ENCODE results near the gene SASH1. TPM values are rescaled to one million over a fixed set of nuclear protein-coding genes. Genes with fewer than 3 reads are reported as not detected.

The SASH1 gene
- total RNA-seq, 1 experiment from 2014 or later = 27.4 TPM

GRCh38 chr6:148545901-148546300 lies 203.3 kb downstream of the SASH1 start (continued):
- TF ChIP-seq FOXJ3 (CRISPR knock-in tag; IDR thresholded peaks at IDR 0.05; ENCODE audit: borderline replicate concordance) (no peak), ZNF232 (CRISPR knock-in tag; IDR thresholded peaks at IDR 0.05) (no peak), OVOL2 (CRISPR knock-in tag; IDR thresholded peaks at IDR 0.05; ENCODE audit: borderline replicate concordance) (no peak)

GRCh38 chr6:148547110-148547509 lies 204.5 kb downstream of the SASH1 start:
- Mint-ChIP-seq H3K4me3 (no peak overlapping the region), H3K27me3 (ENCODE audit: low read depth) (no peaks in the 10 kb centered on the region), H3K27ac (no peak overlapping the region), H3K9me3 (no peaks in the 10 kb centered on the region), H3K4me1 (peaks cover 12% of the 10 kb centered on the region), H3K36me3 (peaks cover 51% of the 10 kb centered on the region)
- CTCF ChIA-PET = no interaction called here
- TF ChIP-seq ZNF416 (CRISPR knock-in tag; IDR thresholded peaks at IDR 0.05) = no peak
- no peak for TF ChIP-seq PRRX2 (CRISPR knock-in tag; IDR thresholded peaks at IDR 0.05)
- no peak for TF ChIP-seq ZNF423 (CRISPR knock-in tag; IDR thresholded peaks at IDR 0.05)
- no peak for TF ChIP-seq ZNF671 (CRISPR knock-in tag; IDR thresholded peaks at IDR 0.05)
- TF ChIP-seq SMAD3 (CRISPR knock-in tag; IDR thresholded peaks at IDR 0.05; ENCODE audit: borderline replicate concordance) = no peak
- TF ChIP-seq, protein P1, sequence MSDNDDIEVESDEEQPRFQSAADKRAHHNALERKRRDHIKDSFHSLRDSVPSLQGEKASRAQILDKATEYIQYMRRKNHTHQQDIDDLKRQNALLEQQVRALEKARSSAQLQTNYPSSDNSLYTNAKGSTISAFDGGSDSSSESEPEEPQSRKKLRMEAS (CRISPR knock-in tag; IDR thresholded peaks at IDR 0.05) = no peak
- no peak for TF ChIP-seq ZNF219 (CRISPR knock-in tag; IDR thresholded peaks at IDR 0.05; ENCODE audit: borderline replicate concordance)
- no peak for TF ChIP-seq NR3C1 (CRISPR knock-in tag; conservative IDR thresholded peaks at IDR 0.05; ENCODE audit: low read depth)
- no peak for TF ChIP-seq KAT7 (CRISPR knock-in tag; IDR thresholded peaks at IDR 0.05; ENCODE audit: borderline replicate concordance)
- no peak for TF ChIP-seq ZNF425 (CRISPR knock-in tag; conservative IDR thresholded peaks at IDR 0.05)
- no peak for TF ChIP-seq TCF7 (CRISPR knock-in tag; IDR thresholded peaks at IDR 0.05; ENCODE audit: low read depth)
- no peak for TF ChIP-seq JAZF1 (CRISPR knock-in tag; IDR thresholded peaks at IDR 0.05)
- no peak for TF ChIP-seq ESRRA (CRISPR knock-in tag; IDR thresholded peaks at IDR 0.05; ENCODE audit: borderline replicate concordance)
- TF ChIP-seq, protein P2, sequence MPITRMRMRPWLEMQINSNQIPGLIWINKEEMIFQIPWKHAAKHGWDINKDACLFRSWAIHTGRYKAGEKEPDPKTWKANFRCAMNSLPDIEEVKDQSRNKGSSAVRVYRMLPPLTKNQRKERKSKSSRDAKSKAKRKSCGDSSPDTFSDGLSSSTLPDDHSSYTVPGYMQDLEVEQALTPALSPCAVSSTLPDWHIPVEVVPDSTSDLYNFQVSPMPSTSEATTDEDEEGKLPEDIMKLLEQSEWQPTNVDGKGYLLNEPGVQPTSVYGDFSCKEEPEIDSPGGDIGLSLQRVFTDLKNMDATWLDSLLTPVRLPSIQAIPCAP (CRISPR knock-in tag; IDR thresholded peaks at IDR 0.05) = no peak
- TF ChIP-seq MXD4 (CRISPR knock-in tag; IDR thresholded peaks at IDR 0.05; ENCODE audit: borderline replicate concordance) = no peak
- TF ChIP-seq MYBL2 (CRISPR knock-in tag; IDR thresholded peaks at IDR 0.05) = no peak
- no peak for ATAC-seq
- POLR2A ChIA-PET = no interaction called here
- no peak for DNase-seq (ENCODE audit: low spot score)

GRCh38 chr6:148548065-148548748 lies 205.6 kb downstream of the SASH1 start:
- no peak for DNase-seq (ENCODE audit: low spot score)
- no peak overlapping the region for H3K27ac Mint-ChIP-seq
- ATAC-seq = no peak
- H3K27me3 Mint-ChIP-seq (ENCODE audit: low read depth) = no peaks in the 10 kb centered on the region
- CTCF ChIA-PET = no interaction called here
- H3K36me3 Mint-ChIP-seq = peaks cover 50% of the 10 kb centered on the region
- POLR2A ChIA-PET = no interaction called here
- H3K9me3 Mint-ChIP-seq = peaks cover 1% of the 10 kb centered on the region
- peaks cover 12% of the 10 kb centered on the region for H3K4me1 Mint-ChIP-seq
- no peak overlapping the region for H3K4me3 Mint-ChIP-seq
- TF ChIP-seq ELF4 (CRISPR knock-in tag; IDR thresholded peaks at IDR 0.05; ENCODE audit: low read depth) (no peak), ZNF532 (CRISPR knock-in tag; IDR thresholded peaks at IDR 0.05; ENCODE audit: borderline replicate concordance) (no peak), SP1 (CRISPR knock-in tag; conservative IDR thresholded peaks at IDR 0.05) (no peak)
- TF ChIP-seq, protein P3, sequence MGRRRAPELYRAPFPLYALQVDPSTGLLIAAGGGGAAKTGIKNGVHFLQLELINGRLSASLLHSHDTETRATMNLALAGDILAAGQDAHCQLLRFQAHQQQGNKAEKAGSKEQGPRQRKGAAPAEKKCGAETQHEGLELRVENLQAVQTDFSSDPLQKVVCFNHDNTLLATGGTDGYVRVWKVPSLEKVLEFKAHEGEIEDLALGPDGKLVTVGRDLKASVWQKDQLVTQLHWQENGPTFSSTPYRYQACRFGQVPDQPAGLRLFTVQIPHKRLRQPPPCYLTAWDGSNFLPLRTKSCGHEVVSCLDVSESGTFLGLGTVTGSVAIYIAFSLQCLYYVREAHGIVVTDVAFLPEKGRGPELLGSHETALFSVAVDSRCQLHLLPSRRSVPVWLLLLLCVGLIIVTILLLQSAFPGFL (CRISPR knock-in tag; IDR thresholded peaks at IDR 0.05; ENCODE audit: borderline replicate concordance) = no peak

All from WTC11 (cell line).